GM12878 (cell line): Measurements from ENCODE around the gene FAP.

ENCODE experiments used
- CTCF ChIP-seq, 3 experiments: IDR thresholded peaks in 2 of 3; conservative IDR thresholded peaks in 1 of 3; 2 replicates each; pipeline ENCODE4 v1.5.1; 2011; ENCODE audit warnings: low read depth in 3 of 3, low read length in 3 of 3, mild to moderate bottlenecking in 3 of 3, control low read depth in 2 of 3, moderate library complexity in 2 of 3, inconsistent platforms in 1 of 3, mixed read lengths in 1 of 3; ENCODE audit not compliant: control insufficient read depth in 2 of 3, insufficient read depth in 1 of 3; ENCODE audit errors: extremely low read depth in 1 of 3
- EZH2 ChIP-seq: IDR thresholded peaks from 2 replicates; pipeline ENCODE4 v1.6.1; 2012; ENCODE audit warnings: low read depth, mild to moderate bottlenecking, control low read depth, inconsistent platforms, low read length, borderline replicate concordance; ENCODE audit not compliant: control insufficient read depth
- POLR2A ChIP-seq: IDR thresholded peaks from 2 replicates; pipeline ENCODE4 v1.6.1; 2011; ENCODE audit warnings: low read depth, mild to moderate bottlenecking, low read length
- TAF1 ChIP-seq: IDR thresholded peaks from 2 replicates; pipeline ENCODE4 v1.6.1; 2011; ENCODE audit warnings: mild to moderate bottlenecking, low read depth, low read length, borderline replicate concordance
- ZNF622 ChIP-seq: fragments of 450-650 bp; IDR thresholded peaks from 2 replicates; pipeline ENCODE4 v1.6.1; 2017; ENCODE audit warnings: mild to moderate bottlenecking, inconsistent platforms
- TF ChIP-seq, protein P1 (sequence below): IDR thresholded peaks from 2 replicates; pipeline ENCODE4 v1.6.1; 2011; ENCODE audit warnings: mild to moderate bottlenecking, low read depth, low read length, moderate library complexity; ENCODE audit not compliant: insufficient replicate concordance

GRCh38 chr2:162258686-162259085, 15.4 kb upstream of the FAP start:
- no peak for TF ChIP-seq CTCF (IDR thresholded peaks at IDR 0.05 in 2 of 3, conservative IDR thresholded peaks at IDR 0.05 in 1 of 3; ENCODE audit: control insufficient read depth in 2 of 3, extremely low read depth in 1 of 3, insufficient read depth in 1 of 3, low read depth in 3 of 3, low read length in 3 of 3)
- TF ChIP-seq TAF1 = no peak
- TF ChIP-seq EZH2 = no peak
- no peak for TF ChIP-seq POLR2A
- TF ChIP-seq, protein P1, sequence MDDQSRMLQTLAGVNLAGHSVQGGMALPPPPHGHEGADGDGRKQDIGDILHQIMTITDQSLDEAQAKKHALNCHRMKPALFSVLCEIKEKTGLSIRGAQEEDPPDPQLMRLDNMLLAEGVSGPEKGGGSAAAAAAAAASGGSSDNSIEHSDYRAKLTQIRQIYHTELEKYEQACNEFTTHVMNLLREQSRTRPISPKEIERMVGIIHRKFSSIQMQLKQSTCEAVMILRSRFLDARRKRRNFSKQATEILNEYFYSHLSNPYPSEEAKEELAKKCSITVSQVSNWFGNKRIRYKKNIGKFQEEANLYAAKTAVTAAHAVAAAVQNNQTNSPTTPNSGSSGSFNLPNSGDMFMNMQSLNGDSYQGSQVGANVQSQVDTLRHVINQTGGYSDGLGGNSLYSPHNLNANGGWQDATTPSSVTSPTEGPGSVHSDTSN = no peak
- TF ChIP-seq ZNF622 = no peak
